H9 (cell line): ENCODE data around the gene RBM19. TPM values are rescaled to one million over a fixed set of nuclear protein-coding genes. Genes with fewer than 3 reads are reported as not detected.

ENCODE experiments used
- DNase-seq: peaks from one replicate; pipeline ENCODE4 v3.0.0-alpha.2; 2017
- H2AFZ ChIP-seq: one replicate; pipeline ENCODE4 v1.6.1; 2013; ENCODE audit warnings: mild to moderate bottlenecking, low read length, control low read depth, moderate library complexity
- H2AK5ac ChIP-seq: 2 replicates; pipeline ENCODE4 v1.6.1; 2013; ENCODE audit warnings: low read length, control low read depth, mixed read lengths; ENCODE audit not compliant: insufficient read length
- H2BK120ac ChIP-seq: one replicate; pipeline ENCODE4 v1.6.1; 2013; ENCODE audit warnings: low read depth, mild to moderate bottlenecking, low read length, control low read depth, inconsistent platforms; ENCODE audit not compliant: poor library complexity, severe bottlenecking
- H2BK12ac ChIP-seq: 2 replicates; pipeline ENCODE4 v1.6.1; 2013; ENCODE audit warnings: low read length, control low read depth, mixed read lengths, low read depth; ENCODE audit not compliant: insufficient read length
- H2BK15ac ChIP-seq: 2 replicates; pipeline ENCODE4 v1.6.1; 2013; ENCODE audit warnings: low read depth, low read length, control low read depth
- H2BK20ac ChIP-seq: one replicate; pipeline ENCODE4 v1.6.1; 2013; ENCODE audit warnings: low read depth, mild to moderate bottlenecking, low read length, control low read depth, inconsistent platforms; ENCODE audit not compliant: poor library complexity, severe bottlenecking
- H2BK5ac ChIP-seq: 2 replicates; pipeline ENCODE4 v1.6.1; 2013; ENCODE audit warnings: low read length, control low read depth, mixed read lengths; ENCODE audit not compliant: insufficient read length
- H3K14ac ChIP-seq: 2 replicates; pipeline ENCODE4 v1.6.1; 2013; ENCODE audit warnings: low read length, control low read depth; ENCODE audit not compliant: insufficient read depth
- H3K18ac ChIP-seq: 2 replicates; pipeline ENCODE4 v1.6.1; 2013; ENCODE audit warnings: low read depth, mild to moderate bottlenecking, mixed read lengths, low read length, control low read depth; ENCODE audit not compliant: insufficient read length
- H3K23ac ChIP-seq: 2 replicates; pipeline ENCODE4 v1.6.1; 2013; ENCODE audit warnings: low read length, control low read depth, mixed read lengths, low read depth; ENCODE audit not compliant: insufficient read length
- H3K23me2 ChIP-seq: 2 replicates; pipeline ENCODE4 v1.6.1; 2013; ENCODE audit warnings: low read depth, mild to moderate bottlenecking, mixed read lengths, low read length, control low read depth; ENCODE audit not compliant: insufficient read length, poor library complexity, severe bottlenecking
- H3K27ac ChIP-seq: 2 replicates; pipeline ENCODE4 v1.5.1; 2013; ENCODE audit warnings: low read length, control low read depth, mixed read lengths, low read depth; ENCODE audit not compliant: insufficient read length
- H3K27me3 ChIP-seq: 2 replicates; pipeline ENCODE4 v1.6.1; 2013; ENCODE audit warnings: low read length, control low read depth, inconsistent platforms; ENCODE audit not compliant: insufficient read depth
- H3K4ac ChIP-seq: 2 replicates; pipeline ENCODE4 v1.6.1; 2013; ENCODE audit warnings: low read depth, mild to moderate bottlenecking, control low read depth, inconsistent platforms, low read length, moderate library complexity
- H3K4me1 ChIP-seq: 2 replicates; pipeline ENCODE4 v1.6.1; 2013; ENCODE audit warnings: low read length, control low read depth, inconsistent platforms; ENCODE audit not compliant: insufficient read depth
- H3K4me2 ChIP-seq: 2 replicates; pipeline ENCODE4 v1.6.1; 2013; ENCODE audit warnings: low read length, control low read depth, mixed read lengths; ENCODE audit not compliant: insufficient read length, insufficient read depth
- H3K56ac ChIP-seq: 2 replicates; pipeline ENCODE4 v1.6.1; 2013; ENCODE audit warnings: low read depth, mild to moderate bottlenecking, mixed read lengths, low read length, control low read depth; ENCODE audit not compliant: insufficient read length
- H3K79me1 ChIP-seq: 2 replicates; pipeline ENCODE4 v1.6.1; 2013; ENCODE audit warnings: low read depth, mild to moderate bottlenecking, moderate library complexity, low read length, control low read depth, inconsistent platforms; ENCODE audit not compliant: insufficient read depth, poor library complexity, severe bottlenecking
- H3K79me2 ChIP-seq: 2 replicates; pipeline ENCODE4 v1.6.1; 2013; ENCODE audit warnings: low read length, control low read depth, inconsistent platforms; ENCODE audit not compliant: insufficient read depth
- H3K9ac ChIP-seq: 2 replicates; pipeline ENCODE4 v1.6.1; 2013; ENCODE audit warnings: low read length, control low read depth, mixed read lengths; ENCODE audit not compliant: insufficient read length; ENCODE audit errors: extremely low read depth
- H3K9me3 ChIP-seq: one replicate; pipeline ENCODE4 v1.6.1; 2013; ENCODE audit warnings: low read depth, low read length, inconsistent platforms; ENCODE audit not compliant: control insufficient read depth
- H3T11ph ChIP-seq: one replicate; pipeline ENCODE4 v1.6.1; 2013; ENCODE audit warnings: mild to moderate bottlenecking, low read length, control low read depth, inconsistent platforms
- H4K20me1 ChIP-seq: one replicate; pipeline ENCODE4 v1.6.1; 2013; ENCODE audit not compliant: control insufficient read depth, insufficient read length, insufficient read depth
- H4K5ac ChIP-seq: 2 replicates; pipeline ENCODE4 v1.6.1; 2013; ENCODE audit warnings: low read depth, mild to moderate bottlenecking, mixed read lengths, low read length, control low read depth; ENCODE audit not compliant: insufficient read length
- H4K8ac ChIP-seq: replicated peaks from 2 replicates; pipeline ENCODE4 v1.6.1; 2013; ENCODE audit warnings: low read length, control low read depth, mixed read lengths, low read depth; ENCODE audit not compliant: insufficient read length
- H4K91ac ChIP-seq: 2 replicates; pipeline ENCODE4 v1.6.1; 2013; ENCODE audit warnings: low read depth, mild to moderate bottlenecking, moderate library complexity, mixed read lengths, low read length, control low read depth; ENCODE audit not compliant: insufficient read length
- H3K27ac Mint-ChIP-seq, 3 experiments: 2 replicates in 2 of 3; 3 replicates in 1 of 3; pipeline ENCODE4 v1.8.0; 2020 to 2021; ENCODE audit warnings: mixed read lengths in 3 of 3, mild to moderate bottlenecking in 1 of 3, moderate library complexity in 1 of 3
- H3K27me3 Mint-ChIP-seq: 2 replicates; pipeline ENCODE4 v1.8.0; 2021; ENCODE audit warnings: low read depth, mild to moderate bottlenecking, moderate library complexity, mixed read lengths
- H3K36me3 Mint-ChIP-seq, 3 experiments: 2 replicates in 2 of 3; 3 replicates in 1 of 3; pipeline ENCODE4 v1.8.0; 2020 to 2021; ENCODE audit warnings: low read depth in 3 of 3, mixed read lengths in 3 of 3; ENCODE audit not compliant: insufficient read depth in 1 of 3
- H3K4me1 Mint-ChIP-seq, 2 experiments: 2 replicates each; pipeline ENCODE4 v1.8.0; 2020; ENCODE audit warnings: mixed read lengths in 2 of 2
- H3K4me3 Mint-ChIP-seq, 2 experiments: 2 replicates in 1 of 2; 3 replicates in 1 of 2; pipeline ENCODE4 v1.8.0; 2020 to 2021; ENCODE audit warnings: mild to moderate bottlenecking in 2 of 2, mixed read lengths in 2 of 2, moderate library complexity in 1 of 2
- H3K9me3 Mint-ChIP-seq, 2 experiments: 2 replicates in 1 of 2; 3 replicates in 1 of 2; pipeline ENCODE4 v1.8.0; 2020; ENCODE audit warnings: mild to moderate bottlenecking in 2 of 2, mixed read lengths in 2 of 2, moderate library complexity in 1 of 2
- WGBS: extraction: QIAGEN DNeasy Blood & Tissue Kit; methylation state at CpG from one replicate; pipeline ENCODE4 v1.1.7; 2013; ENCODE audit warnings: missing lambda C conversion rate, low lambda C conversion rate, mixed read lengths; ENCODE audit not compliant: insufficient read length; ENCODE audit errors: extremely low coverage; 5-methylcytosine and 5-hydroxymethylcytosine counted together
- total RNA-seq: library from RNA; stranded (reverse); gene quantifications from 2 replicates; pipeline ENCODE4 v1.2.1, GENCODE V29; 2021
- TF ChIP-seq, protein P1 (sequence below): fragments of 200-600 bp; sonication (generic); conservative IDR thresholded peaks from 3 replicates; pipeline ENCODE4 v1.8.0; 2021; ENCODE audit warnings: antibody characterized with exemption, mild to moderate bottlenecking

RBM19 gene
- total RNA-seq, 1 experiment from 2014 or later = 32.2 TPM

DNA sequence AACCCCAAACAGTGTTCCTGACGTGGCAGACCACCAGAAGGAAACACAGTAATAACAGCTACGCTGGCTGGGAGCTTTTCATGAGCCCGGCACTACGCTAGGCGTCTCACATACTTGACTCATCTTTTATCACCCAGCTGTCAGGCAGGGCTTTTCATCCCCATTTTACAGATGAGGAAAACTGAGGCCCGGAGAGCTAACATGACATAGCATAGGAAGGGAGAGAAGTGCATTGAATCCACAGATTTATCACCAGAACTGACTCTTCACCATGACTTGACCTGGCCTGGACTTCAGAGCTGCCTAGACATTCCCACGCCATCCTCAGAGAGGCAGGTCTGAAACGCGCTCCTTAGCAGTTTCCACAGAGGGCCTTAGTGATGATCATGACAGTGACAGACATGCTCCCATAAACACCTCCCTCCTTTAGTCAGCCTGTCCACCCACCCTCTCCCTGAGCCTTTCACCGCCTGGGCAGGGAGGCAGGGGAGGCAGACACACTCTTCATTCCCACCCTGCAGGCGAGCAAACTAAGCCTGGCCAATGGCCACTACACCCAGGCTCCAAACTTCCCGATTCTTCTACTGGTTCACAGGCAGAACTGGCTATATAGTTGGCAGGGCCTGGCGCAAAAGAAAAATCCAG, 56.2 kb downstream of the RBM19 start:
- Mint-ChIP-seq H3K4me1 (peaks cover 9 to 22% of the 10 kb centered on the region in 2 experiments), H3K4me3 (no peak overlapping the region), H3K27ac (peak overlapping the region in 2 of 3 experiments; percentile 23 to 34; a peak in 4 of 7 replicates), H3K9me3 (no peaks in the 10 kb centered on the region), H3K27me3 (no peaks in the 10 kb centered on the region), H3K36me3 (peaks cover 2 to 36% (median 19%) of the 10 kb centered on the region in 3 experiments; a peak in 5 of 7 replicates)
- no peak overlapping the region for H2BK15ac ChIP-seq
- H2AK5ac ChIP-seq = no peak overlapping the region
- H3K27me3 ChIP-seq = no peaks in the 10 kb centered on the region
- H2AFZ ChIP-seq = no peak overlapping the region
- H3K79me1 ChIP-seq = no peaks in the 10 kb centered on the region
- no peaks in the 10 kb centered on the region for H3K23me2 ChIP-seq
- H3K79me2 ChIP-seq = no peaks in the 10 kb centered on the region
- H2BK20ac ChIP-seq = no peak overlapping the region
- H2BK5ac ChIP-seq = no peak overlapping the region
- no peak overlapping the region for H4K5ac ChIP-seq
- TF ChIP-seq, protein P1, sequence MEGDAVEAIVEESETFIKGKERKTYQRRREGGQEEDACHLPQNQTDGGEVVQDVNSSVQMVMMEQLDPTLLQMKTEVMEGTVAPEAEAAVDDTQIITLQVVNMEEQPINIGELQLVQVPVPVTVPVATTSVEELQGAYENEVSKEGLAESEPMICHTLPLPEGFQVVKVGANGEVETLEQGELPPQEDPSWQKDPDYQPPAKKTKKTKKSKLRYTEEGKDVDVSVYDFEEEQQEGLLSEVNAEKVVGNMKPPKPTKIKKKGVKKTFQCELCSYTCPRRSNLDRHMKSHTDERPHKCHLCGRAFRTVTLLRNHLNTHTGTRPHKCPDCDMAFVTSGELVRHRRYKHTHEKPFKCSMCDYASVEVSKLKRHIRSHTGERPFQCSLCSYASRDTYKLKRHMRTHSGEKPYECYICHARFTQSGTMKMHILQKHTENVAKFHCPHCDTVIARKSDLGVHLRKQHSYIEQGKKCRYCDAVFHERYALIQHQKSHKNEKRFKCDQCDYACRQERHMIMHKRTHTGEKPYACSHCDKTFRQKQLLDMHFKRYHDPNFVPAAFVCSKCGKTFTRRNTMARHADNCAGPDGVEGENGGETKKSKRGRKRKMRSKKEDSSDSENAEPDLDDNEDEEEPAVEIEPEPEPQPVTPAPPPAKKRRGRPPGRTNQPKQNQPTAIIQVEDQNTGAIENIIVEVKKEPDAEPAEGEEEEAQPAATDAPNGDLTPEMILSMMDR = no peak
- H3K4me1 ChIP-seq = no peaks in the 10 kb centered on the region
- H2BK12ac ChIP-seq = no peak overlapping the region
- H3K9me3 ChIP-seq = no peaks in the 10 kb centered on the region
- no peak overlapping the region for H3K4ac ChIP-seq
- no peak overlapping the region for H3K23ac ChIP-seq
- no peak overlapping the region for H4K8ac ChIP-seq
- no peak overlapping the region for H3T11ph ChIP-seq
- H4K91ac ChIP-seq = no peak overlapping the region
- H3K18ac ChIP-seq = no peak overlapping the region
- H2BK120ac ChIP-seq = no peak overlapping the region
- no peaks in the 10 kb centered on the region for H4K20me1 ChIP-seq
- H3K4me2 ChIP-seq = no peak overlapping the region
- H3K56ac ChIP-seq = no peak overlapping the region
- H3K27ac ChIP-seq = no peak overlapping the region
- H3K9ac ChIP-seq = no peak overlapping the region
- DNase-seq = no peak
- WGBS = no CpG with 5 or more reads among the region's 13 CpGs
- H3K14ac ChIP-seq = no peak overlapping the region
